OCI-LY3 (cell line): ENCODE results near the gene LMTK3.

Experiments
- H2AFZ ChIP-seq: fragments of 200-600, 300-600 bp; shearing (Covaris generic); 2 replicates; pipeline ENCODE4 v1.6.0; 2014; ENCODE audit warnings: antibody characterized with exemption, low read depth, low read length
- H3K27ac ChIP-seq: fragments of 200-600, 300-600 bp; sonication (generic); 2 replicates; pipeline ENCODE4 v1.5.1; 2014; ENCODE audit warnings: mild to moderate bottlenecking, low read length, moderate library complexity, mixed read lengths
- H3K27me3 ChIP-seq: fragments of 200-600, 300-600 bp; sonication (generic); 2 replicates; pipeline ENCODE4 v1.6.1; 2014; ENCODE audit warnings: low read depth, low read length, mixed read lengths
- H3K36me3 ChIP-seq: fragments of 200-600, 300-600 bp; sonication (generic); replicated peaks from 2 replicates; pipeline ENCODE3; 2014; ENCODE audit warnings: low read depth, low read length, mixed read lengths
- H3K4me1 ChIP-seq: fragments of 300-600, 200-600 bp; sonication (generic); 2 replicates; pipeline ENCODE4 v1.6.1; 2014; ENCODE audit warnings: low read length, mixed read lengths
- H3K4me2 ChIP-seq: fragments of 200-600, 300-600 bp; sonication (generic); 2 replicates; pipeline ENCODE4 v1.6.1; 2014; ENCODE audit warnings: low read length, mixed read lengths
- H3K4me3 ChIP-seq: fragments of 300-600, 200-600 bp; sonication (generic); 2 replicates; pipeline ENCODE4 v1.5.1; 2014; ENCODE audit warnings: antibody characterized with exemption, mild to moderate bottlenecking, low read length, moderate library complexity
- H3K79me2 ChIP-seq: fragments of 300-600, 200-600 bp; shearing (Covaris generic); 2 replicates; pipeline ENCODE4 v1.6.1; 2014; ENCODE audit warnings: mild to moderate bottlenecking, low read length, mixed read lengths
- H3K9ac ChIP-seq: fragments of 300-600, 200-600 bp; shearing (Covaris generic); 2 replicates; pipeline ENCODE4 v1.6.0; 2014; ENCODE audit warnings: mild to moderate bottlenecking, low read length, moderate library complexity
- H3K9me3 ChIP-seq: fragments of 200-600, 300-600 bp; shearing (Covaris generic); 2 replicates; pipeline ENCODE4 v1.6.1; 2014; ENCODE audit warnings: low read length, mixed read lengths; ENCODE audit not compliant: insufficient read depth
- H4K20me1 ChIP-seq: fragments of 200-600, 300-600 bp; sonication (generic); 2 replicates; pipeline ENCODE4 v1.6.1; 2016; ENCODE audit warnings: low read length, mixed read lengths; ENCODE audit not compliant: insufficient read depth
- EZH2phosphoT487 ChIP-seq: fragments of 200-600 bp; shearing (Covaris generic); IDR thresholded peaks from 2 replicates; pipeline ENCODE4 v1.6.1; 2018; ENCODE audit warnings: antibody characterized with exemption, mixed run types, low read depth
- TF ChIP-seq, protein P1 (sequence below): fragments of 200-600, 300-600 bp; sonication (generic); IDR thresholded peaks from 2 replicates; pipeline ENCODE4 v1.5.1; 2014; ENCODE audit warnings: antibody characterized with exemption, low read length, low read depth

Gene LMTK3

DNA sequence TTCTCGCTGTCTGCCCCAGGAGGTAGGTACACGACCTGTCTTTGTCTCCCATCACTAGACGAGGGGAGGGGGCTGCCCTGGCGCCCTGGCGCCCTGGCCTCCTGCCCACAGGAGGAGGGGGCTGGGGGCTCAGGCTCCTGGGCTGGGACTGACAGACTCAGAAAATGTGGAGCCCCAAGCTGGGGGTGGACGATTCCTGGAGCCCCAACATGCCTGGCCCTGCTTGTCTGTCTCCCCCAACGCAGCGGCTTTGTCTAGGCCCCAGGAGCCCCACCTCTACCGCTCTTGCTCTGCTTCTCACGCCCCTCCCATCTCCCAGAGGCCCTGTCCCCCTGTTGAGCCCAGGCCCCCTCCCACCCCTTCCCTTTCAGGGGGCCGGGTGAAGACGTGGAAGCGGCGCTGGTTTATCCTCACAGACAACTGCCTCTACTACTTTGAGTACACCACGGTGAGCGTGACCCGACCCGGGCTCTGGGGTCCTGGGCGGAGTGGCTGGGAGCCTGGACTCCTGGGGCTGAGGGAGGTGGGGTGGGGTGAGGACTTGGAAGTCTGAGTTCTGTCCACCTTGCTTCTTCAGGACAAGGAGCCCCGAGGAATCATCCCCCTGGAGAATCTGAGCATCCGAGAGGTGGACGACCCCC is 33.8 kb downstream of the LMTK3 start:
- H4K20me1 ChIP-seq = no peaks in the 10 kb centered on the region
- no peak overlapping the region for H2AFZ ChIP-seq
- H3K36me3 ChIP-seq = peaks cover 38% of the 10 kb centered on the region
- H3K9ac ChIP-seq = no peak overlapping the region
- no peak overlapping the region for H3K4me2 ChIP-seq
- peaks cover 21% of the 10 kb centered on the region for H3K4me1 ChIP-seq
- H3K9me3 ChIP-seq = no peaks in the 10 kb centered on the region
- no peak overlapping the region for H3K4me3 ChIP-seq
- H3K79me2 ChIP-seq = no peaks in the 10 kb centered on the region
- TF ChIP-seq EZH2phosphoT487 = no peak
- TF ChIP-seq, protein P1, sequence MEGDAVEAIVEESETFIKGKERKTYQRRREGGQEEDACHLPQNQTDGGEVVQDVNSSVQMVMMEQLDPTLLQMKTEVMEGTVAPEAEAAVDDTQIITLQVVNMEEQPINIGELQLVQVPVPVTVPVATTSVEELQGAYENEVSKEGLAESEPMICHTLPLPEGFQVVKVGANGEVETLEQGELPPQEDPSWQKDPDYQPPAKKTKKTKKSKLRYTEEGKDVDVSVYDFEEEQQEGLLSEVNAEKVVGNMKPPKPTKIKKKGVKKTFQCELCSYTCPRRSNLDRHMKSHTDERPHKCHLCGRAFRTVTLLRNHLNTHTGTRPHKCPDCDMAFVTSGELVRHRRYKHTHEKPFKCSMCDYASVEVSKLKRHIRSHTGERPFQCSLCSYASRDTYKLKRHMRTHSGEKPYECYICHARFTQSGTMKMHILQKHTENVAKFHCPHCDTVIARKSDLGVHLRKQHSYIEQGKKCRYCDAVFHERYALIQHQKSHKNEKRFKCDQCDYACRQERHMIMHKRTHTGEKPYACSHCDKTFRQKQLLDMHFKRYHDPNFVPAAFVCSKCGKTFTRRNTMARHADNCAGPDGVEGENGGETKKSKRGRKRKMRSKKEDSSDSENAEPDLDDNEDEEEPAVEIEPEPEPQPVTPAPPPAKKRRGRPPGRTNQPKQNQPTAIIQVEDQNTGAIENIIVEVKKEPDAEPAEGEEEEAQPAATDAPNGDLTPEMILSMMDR = no peak
- no peaks in the 10 kb centered on the region for H3K27me3 ChIP-seq
- H3K27ac ChIP-seq = no peak overlapping the region

DNA sequence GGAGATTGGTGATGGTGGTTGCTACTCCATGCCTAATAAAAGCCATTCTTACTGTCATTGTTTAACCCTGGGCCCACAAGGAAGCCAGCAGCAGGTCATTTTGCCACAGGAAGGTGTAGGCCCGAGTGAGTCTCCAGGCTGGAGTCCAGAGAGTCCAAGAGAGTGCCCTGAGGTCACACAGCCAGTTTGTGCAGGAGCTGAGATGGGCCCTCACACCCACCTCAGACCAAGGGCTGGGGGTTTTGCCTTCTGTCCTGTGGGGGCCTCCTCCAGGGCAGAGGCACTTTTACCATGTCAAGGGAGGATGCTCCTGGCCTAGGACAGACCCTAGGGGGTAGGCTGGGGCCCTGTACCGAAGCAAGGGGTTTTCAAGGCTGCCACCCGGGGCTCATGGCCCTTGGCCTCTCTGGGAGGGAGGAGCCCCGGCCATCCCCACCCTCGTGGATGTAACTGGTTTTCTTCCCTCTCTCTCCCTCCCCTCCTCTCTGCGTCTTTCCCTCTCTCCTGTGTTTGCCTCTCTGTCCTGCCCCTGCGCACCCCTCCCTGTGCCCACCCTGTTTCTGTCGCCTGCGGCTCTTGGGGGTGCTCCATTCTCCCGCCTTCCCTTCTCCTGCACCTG is 34.5 kb downstream of the LMTK3 start:
- H3K4me3 ChIP-seq = no peak overlapping the region
- peaks cover 21% of the 10 kb centered on the region for H3K4me1 ChIP-seq
- H3K4me2 ChIP-seq = no peak overlapping the region
- no peak overlapping the region for H3K27ac ChIP-seq
- no peak overlapping the region for H3K9ac ChIP-seq
- no peaks in the 10 kb centered on the region for H3K79me2 ChIP-seq
- H3K36me3 ChIP-seq = peaks cover 43% of the 10 kb centered on the region
- TF ChIP-seq EZH2phosphoT487 = no peak
- TF ChIP-seq, protein P1 = no peak
- H3K27me3 ChIP-seq = no peaks in the 10 kb centered on the region
- H2AFZ ChIP-seq = no peak overlapping the region
- no peaks in the 10 kb centered on the region for H3K9me3 ChIP-seq
- H4K20me1 ChIP-seq = no peaks in the 10 kb centered on the region

DNA sequence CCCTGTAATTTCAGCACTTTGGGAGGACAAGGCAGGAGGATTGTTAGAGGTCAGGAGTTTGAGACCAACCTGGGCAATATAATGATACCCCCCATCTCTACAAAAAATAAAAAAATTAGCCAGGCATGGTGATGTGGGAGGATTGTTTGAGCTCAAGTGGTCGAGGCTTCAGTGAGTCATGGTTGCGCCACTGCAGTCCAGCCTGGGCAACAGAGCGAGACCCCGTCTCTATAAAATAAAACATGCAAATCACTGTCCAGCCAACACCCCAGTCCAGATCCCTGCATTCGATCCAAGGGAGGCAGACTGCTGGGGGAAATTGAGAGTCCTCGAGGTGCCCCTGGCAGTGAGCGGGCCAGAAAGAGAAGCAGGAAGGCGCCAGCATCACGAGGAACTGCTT is 35.5 kb downstream of the LMTK3 start:
- no peak overlapping the region for H3K4me2 ChIP-seq
- H3K36me3 ChIP-seq = peaks cover 49% of the 10 kb centered on the region
- H3K79me2 ChIP-seq = no peaks in the 10 kb centered on the region
- H3K4me1 ChIP-seq = peaks cover 21% of the 10 kb centered on the region
- no peaks in the 10 kb centered on the region for H4K20me1 ChIP-seq
- H2AFZ ChIP-seq = no peak overlapping the region
- no peaks in the 10 kb centered on the region for H3K9me3 ChIP-seq
- H3K27me3 ChIP-seq = no peaks in the 10 kb centered on the region
- H3K27ac ChIP-seq = no peak overlapping the region
- H3K4me3 ChIP-seq = no peak overlapping the region
- no peak for TF ChIP-seq EZH2phosphoT487
- TF ChIP-seq, protein P1 = no peak
- H3K9ac ChIP-seq = no peak overlapping the region

DNA sequence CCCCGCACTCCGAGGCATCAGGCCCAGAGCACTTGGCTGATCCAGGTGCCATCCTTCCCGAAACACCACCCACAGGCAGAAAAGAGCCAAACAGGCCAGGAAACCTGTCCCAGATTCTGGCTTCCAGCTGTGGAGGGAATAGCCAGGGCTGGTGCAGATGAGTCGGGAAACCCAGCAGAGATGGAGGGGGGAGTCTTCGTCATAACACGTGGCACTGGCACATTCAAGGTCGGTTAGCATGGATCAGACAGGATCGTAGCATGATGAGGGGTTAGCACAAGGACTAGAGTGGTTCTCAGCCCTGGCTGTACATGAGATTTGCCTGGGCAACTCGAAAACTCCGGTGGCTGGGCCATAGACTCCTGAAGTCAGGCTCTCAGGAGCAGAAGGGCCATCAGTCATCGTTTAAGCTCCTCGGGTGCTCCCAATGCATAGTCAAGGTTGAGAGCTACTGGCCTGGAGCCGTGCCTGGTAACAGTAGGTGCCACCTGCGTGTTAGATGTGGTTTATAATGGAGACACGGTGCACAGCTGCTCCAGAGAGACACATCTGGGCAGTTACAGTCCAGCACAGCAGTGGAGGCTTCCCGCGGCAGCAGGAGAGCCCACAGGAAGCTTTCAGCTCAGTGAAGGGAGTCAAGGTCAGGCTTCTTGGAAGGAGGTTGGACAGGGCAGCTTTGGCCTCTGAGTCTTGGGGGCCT is 36.1 kb downstream of the LMTK3 start:
- Histone ChIP-seq H3K4me3 (no peak overlapping the region), H3K9me3 (no peaks in the 10 kb centered on the region), H4K20me1 (no peaks in the 10 kb centered on the region), H3K27ac (no peak overlapping the region), H3K36me3 (peaks cover 54% of the 10 kb centered on the region), H2AFZ (no peak overlapping the region), H3K79me2 (peaks cover under 1% of the 10 kb centered on the region; the same call in 1 of the 2 replicates), H3K4me2 (no peak overlapping the region), H3K27me3 (no peaks in the 10 kb centered on the region), H3K4me1 (peaks cover 21% of the 10 kb centered on the region), H3K9ac (no peak overlapping the region)
- TF ChIP-seq EZH2phosphoT487 = no peak
- TF ChIP-seq, protein P1 = no peak
